Esophagus squamous epithelium (tissue), 4 donors: ENCODE measurements around the gene DYNC1I1.

Source experiments
- POLR2A ChIP-seq, 4 donors: fragments of 450-650 bp; IDR thresholded peaks; one replicate each; pipeline ENCODE4 v1.6.1; 2017; ENCODE audit warnings: antibody characterized with exemption in 4 of 4, mild to moderate bottlenecking in 4 of 4, moderate library complexity in 3 of 4
- TF ChIP-seq, protein P1 (sequence below), 6 experiments: fragments of 450-650 bp in 4 of 6; fragments of 200-600 bp in 2 of 6; sonication (generic) in 2 of 6; IDR thresholded peaks; one replicate each; pipeline ENCODE4 v1.5.1; 2016 to 2019; ENCODE audit warnings: antibody characterized with exemption in 6 of 6, mild to moderate bottlenecking in 4 of 6, moderate library complexity in 4 of 6

GRCh38 chr7:95804052-95804451 is 31.7 kb downstream of the DYNC1I1 start:
- TF ChIP-seq, protein P1, sequence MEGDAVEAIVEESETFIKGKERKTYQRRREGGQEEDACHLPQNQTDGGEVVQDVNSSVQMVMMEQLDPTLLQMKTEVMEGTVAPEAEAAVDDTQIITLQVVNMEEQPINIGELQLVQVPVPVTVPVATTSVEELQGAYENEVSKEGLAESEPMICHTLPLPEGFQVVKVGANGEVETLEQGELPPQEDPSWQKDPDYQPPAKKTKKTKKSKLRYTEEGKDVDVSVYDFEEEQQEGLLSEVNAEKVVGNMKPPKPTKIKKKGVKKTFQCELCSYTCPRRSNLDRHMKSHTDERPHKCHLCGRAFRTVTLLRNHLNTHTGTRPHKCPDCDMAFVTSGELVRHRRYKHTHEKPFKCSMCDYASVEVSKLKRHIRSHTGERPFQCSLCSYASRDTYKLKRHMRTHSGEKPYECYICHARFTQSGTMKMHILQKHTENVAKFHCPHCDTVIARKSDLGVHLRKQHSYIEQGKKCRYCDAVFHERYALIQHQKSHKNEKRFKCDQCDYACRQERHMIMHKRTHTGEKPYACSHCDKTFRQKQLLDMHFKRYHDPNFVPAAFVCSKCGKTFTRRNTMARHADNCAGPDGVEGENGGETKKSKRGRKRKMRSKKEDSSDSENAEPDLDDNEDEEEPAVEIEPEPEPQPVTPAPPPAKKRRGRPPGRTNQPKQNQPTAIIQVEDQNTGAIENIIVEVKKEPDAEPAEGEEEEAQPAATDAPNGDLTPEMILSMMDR (IDR thresholded peaks at IDR 0.05) = no peak
- TF ChIP-seq POLR2A (IDR thresholded peaks at IDR 0.05) = no peak
